ENCODE data around the gene ZBTB44.

DNA sequence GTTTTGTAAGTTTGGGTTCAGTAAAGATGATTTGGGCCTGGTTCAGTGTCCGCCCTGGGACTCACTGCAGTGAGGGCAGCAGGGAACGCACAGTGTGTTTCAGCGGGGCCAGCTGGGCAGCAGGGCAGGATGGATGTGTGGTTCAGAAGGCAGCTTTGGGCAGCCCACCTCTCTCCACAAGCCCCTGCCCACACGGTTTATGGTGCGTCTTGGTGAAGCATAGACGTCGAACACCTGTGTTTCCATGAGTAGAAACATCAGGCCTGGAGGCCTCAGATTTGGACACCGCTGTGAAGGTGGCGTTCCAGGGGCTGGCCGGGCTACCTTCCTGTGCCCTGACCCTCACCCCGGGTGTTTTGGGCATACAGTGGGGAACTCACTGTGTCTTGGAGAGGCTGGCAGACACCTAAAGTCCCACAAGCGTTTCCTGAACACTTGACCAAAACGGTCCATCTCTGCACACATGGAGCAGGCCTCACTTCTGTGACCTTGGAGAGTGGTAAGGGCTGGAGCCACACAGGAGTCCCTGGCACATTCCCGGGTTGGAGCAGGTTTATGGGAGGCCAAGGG is 96.1 kb downstream of the ZBTB44 start:
- TF ChIP-seq SIN3A (IDR thresholded peaks at IDR 0.05; ENCODE audit: borderline replicate concordance, insufficient read depth, low read length) (no peak), POLR2AphosphoS5 (IDR thresholded peaks at IDR 0.05; ENCODE audit: low read depth, low read length) (no peak), FOXP2 (optimal IDR thresholded peaks at IDR 0.05; ENCODE audit: borderline replicate concordance, extremely low read depth, extremely low read length, insufficient read depth) (no peak), REST (IDR thresholded peaks at IDR 0.05; ENCODE audit: insufficient read depth in 1 of 2, low read depth in 2 of 2, low read length in 2 of 2) (no peak)

Measured in PFSK-1 (cell line).